Osteoblast (primary cell): Measurements from ENCODE around the gene WTIP. TPM values are rescaled to one million over a fixed set of nuclear protein-coding genes. Genes with fewer than 3 reads are reported as not detected.
A peak's percentile ranks its signal among the peaks of the same experiment; 100 is the strongest.
"Not testable (repeated sequence)": the region's sequence is repeated elsewhere in the genome, so short reads cannot be mapped to it uniquely, and the experiment has no call there.

Experiments used
- DNase-seq: peaks from one replicate; pipeline ENCODE4 v3.0.0; 2011; ENCODE audit warnings: low spot score, mixed read lengths; ENCODE audit not compliant: insufficient read length; ENCODE audit errors: missing footprints
- H2AFZ ChIP-seq: 2 replicates; pipeline ENCODE4 v1.6.0; 2011; ENCODE audit warnings: mild to moderate bottlenecking, low read length
- H3K27ac ChIP-seq: 2 replicates; pipeline ENCODE4 v1.5.1; 2011; ENCODE audit warnings: mild to moderate bottlenecking, low read depth, low read length, moderate library complexity
- H3K27me3 ChIP-seq: 2 replicates; pipeline ENCODE4 v1.6.0; 2012; ENCODE audit warnings: mild to moderate bottlenecking, control low read depth, inconsistent platforms, low read length, moderate library complexity; ENCODE audit not compliant: insufficient read depth
- H3K36me3 ChIP-seq: 2 replicates; pipeline ENCODE4 v1.5.1; 2011; ENCODE audit warnings: mild to moderate bottlenecking, low read length, control low read depth, moderate library complexity; ENCODE audit not compliant: insufficient read depth
- H3K4me1 ChIP-seq: 2 replicates; pipeline ENCODE4 v1.5.1; 2011; ENCODE audit warnings: mild to moderate bottlenecking, low read length, control low read depth, moderate library complexity; ENCODE audit not compliant: insufficient read depth
- H3K4me2 ChIP-seq: 2 replicates; pipeline ENCODE4 v1.6.0; 2011; ENCODE audit warnings: mild to moderate bottlenecking, low read length; ENCODE audit not compliant: insufficient read depth
- H3K4me3 ChIP-seq: fragments of 200-600 bp; sonication (generic); 3 replicates; pipeline ENCODE4 v1.5.1; 2012; ENCODE audit warnings: mild to moderate bottlenecking, low read length, inconsistent platforms; ENCODE audit not compliant: insufficient read depth
- H3K79me2 ChIP-seq: 2 replicates; pipeline ENCODE4 v1.6.0; 2012; ENCODE audit warnings: mild to moderate bottlenecking, low read length, control low read depth, inconsistent platforms; ENCODE audit not compliant: insufficient read depth
- H3K9me3 ChIP-seq: 2 replicates; pipeline ENCODE4 v1.5.1; 2011; ENCODE audit warnings: low read depth, low read length, control low read depth
- H4K20me1 ChIP-seq: 2 replicates; pipeline ENCODE4 v1.6.0; 2012; ENCODE audit warnings: mild to moderate bottlenecking, low read length, control low read depth; ENCODE audit not compliant: insufficient read depth
- CTCF ChIP-seq: IDR thresholded peaks from 2 replicates; pipeline ENCODE4 v1.5.1; 2011; ENCODE audit warnings: mild to moderate bottlenecking, low read depth, low read length, moderate library complexity; ENCODE audit errors: extremely low read depth
- total RNA-seq: library from RNA; depleted of rRNA; stranded (reverse); fragments of >200 nt; gene quantifications from 2 replicates; pipeline ENCODE4 v1.2.3, GENCODE V29; 2012

WTIP gene
- total RNA-seq, 1 donor, result 38.7 TPM

GRCh38 chr19:34507414-34508067 is 26.0 kb downstream of the WTIP start:
- Histone ChIP-seq H4K20me1 (peaks cover 9% of the 10 kb centered on the region), H3K27me3 (no peaks in the 10 kb centered on the region), H3K27ac (no peak overlapping the region), H3K4me1 (no peaks in the 10 kb centered on the region), H3K9me3 (no peaks in the 10 kb centered on the region), H3K79me2 (no peaks in the 10 kb centered on the region), H2AFZ (no peak overlapping the region), H3K4me3 (no peak overlapping the region), H3K36me3 (no peaks in the 10 kb centered on the region), H3K4me2 (no peak overlapping the region)
- DNase-seq, result peak; percentile 47
- no peak for TF ChIP-seq CTCF

GRCh38 chr19:34508540-34508939 is 27.0 kb downstream of the WTIP start:
- H2AFZ ChIP-seq, result no peak overlapping the region
- peak; percentile 30 for DNase-seq
- H4K20me1 ChIP-seq, result peaks cover 7% of the 10 kb centered on the region
- H3K36me3 ChIP-seq, result no peaks in the 10 kb centered on the region
- no peaks in the 10 kb centered on the region for H3K9me3 ChIP-seq
- no peak overlapping the region for H3K4me2 ChIP-seq
- no peak overlapping the region for H3K27ac ChIP-seq
- no peak overlapping the region for H3K4me3 ChIP-seq
- no peak for TF ChIP-seq CTCF
- H3K27me3 ChIP-seq, result no peaks in the 10 kb centered on the region
- H3K4me1 ChIP-seq, result no peaks in the 10 kb centered on the region
- no peaks in the 10 kb centered on the region for H3K79me2 ChIP-seq

GRCh38 chr19:34510904-34511303 is 29.3 kb downstream of the WTIP start:
- not testable (repeated sequence) for H3K4me2 ChIP-seq, H3K4me1 ChIP-seq, H3K4me3 ChIP-seq, H4K20me1 ChIP-seq, H3K27me3 ChIP-seq, H2AFZ ChIP-seq, H3K9me3 ChIP-seq, DNase-seq, H3K27ac ChIP-seq, H3K36me3 ChIP-seq, H3K79me2 ChIP-seq

GRCh38 chr19:34512254-34512822 is 30.8 kb downstream of the WTIP start:
- no peak for TF ChIP-seq CTCF

More at GRCh38 chr19:34512254-34512822, 30.8 kb downstream of the WTIP start:
- Histone ChIP-seq H3K4me3 (no peak overlapping the region), H3K9me3 (no peaks in the 10 kb centered on the region), H3K79me2 (no peaks in the 10 kb centered on the region), H3K4me1 (no peaks in the 10 kb centered on the region), H3K4me2 (no peak overlapping the region), H3K27ac (no peak overlapping the region), H2AFZ (no peak overlapping the region), H3K36me3 (no peaks in the 10 kb centered on the region), H4K20me1 (no peaks in the 10 kb centered on the region), H3K27me3 (no peaks in the 10 kb centered on the region)
- DNase-seq, result no peak
